ENCODE measurements around the gene GLB1L3.
"Not testable (repeated sequence)": the region's sequence is repeated elsewhere in the genome, so short reads cannot be mapped to it uniquely, and the experiment has no call there.

Gene GLB1L3

GRCh38 chr11:134250675-134251074 lies 25.5 kb upstream of the GLB1L3 start:
- TF ChIP-seq, protein P1, sequence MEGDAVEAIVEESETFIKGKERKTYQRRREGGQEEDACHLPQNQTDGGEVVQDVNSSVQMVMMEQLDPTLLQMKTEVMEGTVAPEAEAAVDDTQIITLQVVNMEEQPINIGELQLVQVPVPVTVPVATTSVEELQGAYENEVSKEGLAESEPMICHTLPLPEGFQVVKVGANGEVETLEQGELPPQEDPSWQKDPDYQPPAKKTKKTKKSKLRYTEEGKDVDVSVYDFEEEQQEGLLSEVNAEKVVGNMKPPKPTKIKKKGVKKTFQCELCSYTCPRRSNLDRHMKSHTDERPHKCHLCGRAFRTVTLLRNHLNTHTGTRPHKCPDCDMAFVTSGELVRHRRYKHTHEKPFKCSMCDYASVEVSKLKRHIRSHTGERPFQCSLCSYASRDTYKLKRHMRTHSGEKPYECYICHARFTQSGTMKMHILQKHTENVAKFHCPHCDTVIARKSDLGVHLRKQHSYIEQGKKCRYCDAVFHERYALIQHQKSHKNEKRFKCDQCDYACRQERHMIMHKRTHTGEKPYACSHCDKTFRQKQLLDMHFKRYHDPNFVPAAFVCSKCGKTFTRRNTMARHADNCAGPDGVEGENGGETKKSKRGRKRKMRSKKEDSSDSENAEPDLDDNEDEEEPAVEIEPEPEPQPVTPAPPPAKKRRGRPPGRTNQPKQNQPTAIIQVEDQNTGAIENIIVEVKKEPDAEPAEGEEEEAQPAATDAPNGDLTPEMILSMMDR (conservative IDR thresholded peaks at IDR 0.05; ENCODE audit: low read depth, low read length) = no peak
- H3K4me3 ChIP-seq (ENCODE audit: low read depth, low read length) = no peak overlapping the region
- no peak for DNase-seq (ENCODE audit: low read depth)

DNA sequence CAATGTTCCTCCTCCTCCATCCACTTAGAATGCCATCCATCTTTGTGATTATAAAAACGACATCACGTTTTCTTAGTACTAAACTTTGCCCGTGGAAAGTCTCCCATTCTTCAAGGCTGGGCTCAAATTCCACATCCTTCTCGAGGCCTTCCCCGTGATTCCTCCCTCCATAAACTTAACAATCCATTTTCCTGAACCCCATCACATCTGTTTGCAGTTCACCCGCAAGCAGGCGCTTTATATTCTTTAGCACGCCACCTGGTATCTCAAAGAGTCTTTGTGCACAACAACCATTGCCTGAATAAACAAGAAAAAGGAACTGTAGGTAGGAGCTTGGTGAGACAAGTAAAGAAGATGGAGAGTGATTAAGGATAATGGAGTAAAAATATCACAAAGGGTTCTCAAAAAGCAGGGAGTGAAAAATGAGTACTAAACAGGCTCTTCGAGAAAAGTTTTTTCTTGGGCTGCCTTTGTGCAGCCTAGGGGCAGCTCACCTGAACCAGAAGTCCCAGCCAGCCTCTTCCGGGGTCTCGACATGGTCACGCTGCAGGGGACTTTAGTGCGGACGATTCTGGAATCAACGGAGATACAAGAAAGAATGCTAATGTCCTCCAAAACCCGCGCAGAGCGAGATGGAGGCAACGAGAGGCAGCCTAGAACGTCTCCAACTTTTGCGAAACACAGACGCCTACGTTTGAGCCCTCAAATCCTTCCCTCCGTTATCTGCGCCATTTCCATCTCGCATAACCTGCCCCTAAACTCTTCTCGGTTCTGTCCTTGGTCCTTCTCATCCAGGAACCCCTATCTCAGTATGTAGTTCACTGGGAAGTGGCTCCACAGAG lies 23.6 kb upstream of the GLB1L3 start:
- TF ChIP-seq, protein P1 (conservative IDR thresholded peaks at IDR 0.05; ENCODE audit: low read depth, low read length) = no peak
- DNase-seq (ENCODE audit: low read depth) = peak; percentile 63
- peak overlapping the region; percentile 86 for H3K4me3 ChIP-seq (ENCODE audit: low read depth, low read length)

- TF ChIP-seq, protein P1 (conservative IDR thresholded peaks at IDR 0.05; ENCODE audit: low read depth, low read length) = no peak
- DNase-seq (ENCODE audit: low read depth) = peak; percentile 99
- H3K4me3 ChIP-seq (ENCODE audit: low read depth, low read length) = peak within 1 kb of the TSS; percentile 86
Observed at GRCh38 chr11:134253188-134253993, 22.8 kb upstream of the GLB1L3 start, which contains the start of the genes ACAD8 and THYN1. Gene ACAD8 (plus strand): TSS chr11:134253568. CDS start chr11:134253601, 33 bp downstream. Gene THYN1 (minus strand): TSS chr11:134253352. CDS start chr11:134252882, 470 bp downstream.

DNA sequence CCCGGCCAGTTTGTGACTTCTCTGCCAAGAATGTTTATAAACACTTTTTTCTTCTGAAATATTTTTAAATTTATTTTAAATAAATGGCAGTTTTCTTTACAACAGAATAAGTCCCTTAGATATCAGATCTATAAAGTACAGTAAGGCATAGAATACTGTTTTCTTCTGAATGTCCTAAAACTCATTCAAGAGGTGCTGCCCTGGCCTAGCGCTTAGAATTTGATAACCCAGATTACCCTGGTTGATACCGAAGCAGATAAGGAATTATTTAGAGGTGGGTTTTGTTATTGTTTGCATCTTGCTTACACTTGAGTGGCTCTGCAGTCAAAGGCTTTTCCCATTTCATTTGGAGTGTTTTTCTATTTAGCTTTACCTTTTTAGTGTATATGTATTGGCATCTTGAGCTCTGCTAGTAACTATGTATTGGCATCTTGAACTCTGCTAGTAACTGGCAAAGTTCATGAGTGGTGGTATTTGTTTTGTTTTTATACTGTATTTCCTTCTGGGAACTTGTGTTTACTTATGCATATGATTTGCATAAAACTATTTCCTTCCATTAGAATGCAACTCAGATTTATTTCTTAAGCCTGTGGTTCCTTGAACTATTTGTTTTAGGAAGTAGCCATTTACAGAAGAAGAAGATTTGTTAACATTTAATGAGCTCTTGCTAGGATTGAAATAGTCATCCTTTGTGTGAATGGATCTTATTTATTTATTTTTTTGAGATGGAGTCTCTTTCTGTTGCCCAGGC lies 21.6 kb upstream of the GLB1L3 start:
- no peak for DNase-seq (ENCODE audit: low read depth)
- peak overlapping the region; percentile 86 for H3K4me3 ChIP-seq (ENCODE audit: low read depth, low read length)
- TF ChIP-seq, protein P1 (conservative IDR thresholded peaks at IDR 0.05; ENCODE audit: low read depth, low read length) = no peak

GRCh38 chr11:134255184-134255561 lies 21.0 kb upstream of the GLB1L3 start:
- H3K4me3 ChIP-seq (ENCODE audit: low read depth, low read length); DNase-seq (ENCODE audit: low read depth): not testable (repeated sequence)

GRCh38 chr11:134257101-134257500 lies 19.1 kb upstream of the GLB1L3 start:
- DNase-seq (ENCODE audit: low read depth) = no peak
- TF ChIP-seq, protein P1 (conservative IDR thresholded peaks at IDR 0.05; ENCODE audit: low read depth, low read length) = no peak
- no peak overlapping the region for H3K4me3 ChIP-seq (ENCODE audit: low read depth, low read length)

DNA sequence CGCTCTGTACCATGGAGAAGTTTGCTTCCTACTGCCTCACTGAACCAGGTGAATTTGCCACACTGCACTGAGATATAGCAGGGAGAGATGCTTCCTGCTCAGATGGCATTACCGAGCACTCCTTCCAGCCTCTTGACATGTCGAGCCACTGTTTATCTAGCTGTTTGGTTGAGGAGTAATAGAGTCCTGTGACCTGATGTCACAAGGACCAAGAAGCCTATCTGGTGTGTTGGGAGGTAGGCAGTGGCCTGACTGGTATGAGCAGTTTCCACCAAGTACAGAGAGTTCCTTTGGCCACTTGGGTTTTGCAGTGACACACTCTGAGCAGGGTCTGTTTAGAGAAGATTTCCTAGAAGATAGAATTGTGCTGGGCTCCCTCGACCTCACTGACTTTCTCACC lies 17.6 kb upstream of the GLB1L3 start:
- no peak for DNase-seq (ENCODE audit: low read depth)
- H3K4me3 ChIP-seq (ENCODE audit: low read depth, low read length) = no peak overlapping the region
- TF ChIP-seq, protein P1 (conservative IDR thresholded peaks at IDR 0.05; ENCODE audit: low read depth, low read length) = no peak

Data from choroid plexus epithelial cell (primary cell).